Adrenal gland (tissue), 5 donors: Measurements from ENCODE around the gene ELMO3.

Source experiments
- CTCF ChIP-seq, 6 experiments: fragments of 450-650 bp in 4 of 6; fragments of 200-600 bp in 2 of 6; sonication (generic) in 1 of 6; IDR thresholded peaks; 1 replicate in 5 of 6; 2 replicates in 1 of 6; pipeline versions ENCODE4 v1.5.1 to v1.8.0; 2016 to 2021; ENCODE audit warnings: antibody characterized with exemption in 6 of 6, mild to moderate bottlenecking in 2 of 6, moderate library complexity in 1 of 6
- POLR2A ChIP-seq, 2 donors: fragments of 450-650 bp; IDR thresholded peaks; one replicate each; pipeline ENCODE4 v1.6.1; 2017; ENCODE audit warnings: antibody characterized with exemption in 2 of 2, mild to moderate bottlenecking in 2 of 2, moderate library complexity in 1 of 2
- donor health status: DM: no; HTN: no; CAD: no.

GRCh38 chr16:67169642-67170167 is 29.2 kb upstream of the ELMO3 start:
- TF ChIP-seq CTCF (IDR thresholded peaks at IDR 0.05) = peak in 5 of 6 experiments; percentile 15 to 52 (median 28)
- no peak for TF ChIP-seq POLR2A (IDR thresholded peaks at IDR 0.05)
